ENCODE results near the gene AKR1B15.
"Not testable (repeated sequence)": the region's sequence is repeated elsewhere in the genome, so short reads cannot be mapped to it uniquely, and the experiment has no call there.

Gene AKR1B15

DNA sequence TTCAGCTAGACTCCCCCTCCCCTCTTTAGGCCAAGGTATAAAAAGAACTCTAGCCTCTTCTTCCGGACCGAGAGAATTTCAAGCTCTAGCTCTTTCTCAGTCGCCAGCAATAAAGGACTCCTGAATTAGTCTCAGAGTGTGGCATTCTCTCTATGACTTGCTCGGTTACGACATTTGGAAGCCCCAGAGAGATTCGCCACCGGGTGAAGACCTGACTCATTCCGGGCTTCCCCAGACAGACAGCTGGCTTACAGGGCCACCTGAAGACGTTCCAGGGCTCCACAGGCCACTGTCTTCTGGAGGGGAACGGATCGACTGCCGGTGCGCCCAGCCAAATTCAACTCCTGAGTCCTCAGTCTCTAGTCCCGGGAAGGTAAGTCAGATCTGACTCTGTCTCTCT is at the start of gene AKR1B15:
TSS of gene AKR1B15 (plus strand) at position 234 of the 400 bp plus-strand sequence. CDS start 15,510 bp downstream, outside the sequence.
- DNase-seq (ENCODE audit: low read depth, low spot score): no peak
- no peak within 1 kb of the TSS for H3K27ac ChIP-seq

DNA sequence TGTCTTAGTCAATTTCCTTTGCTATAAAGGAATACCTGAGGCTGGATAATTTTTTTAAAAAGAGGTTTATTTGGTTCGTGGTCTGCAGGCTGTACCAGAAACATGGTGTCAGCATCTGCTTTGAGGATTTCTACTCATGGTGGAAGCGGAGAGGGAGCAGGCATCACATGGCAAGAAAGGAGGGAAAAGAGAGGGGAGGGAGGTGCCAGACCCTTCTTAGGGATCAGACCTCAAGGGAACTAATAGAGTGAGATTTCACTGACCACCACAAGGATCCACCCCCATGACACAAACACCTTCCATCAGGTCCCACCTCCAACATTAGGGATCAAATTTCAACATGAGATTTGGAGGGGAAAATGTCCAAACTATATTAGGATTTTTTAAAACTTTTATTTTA is 48.5 kb upstream of the AKR1B15 start:
- no peak for DNase-seq (ENCODE audit: low read depth, low spot score)
- no peak overlapping the region for H3K27ac ChIP-seq

DNA sequence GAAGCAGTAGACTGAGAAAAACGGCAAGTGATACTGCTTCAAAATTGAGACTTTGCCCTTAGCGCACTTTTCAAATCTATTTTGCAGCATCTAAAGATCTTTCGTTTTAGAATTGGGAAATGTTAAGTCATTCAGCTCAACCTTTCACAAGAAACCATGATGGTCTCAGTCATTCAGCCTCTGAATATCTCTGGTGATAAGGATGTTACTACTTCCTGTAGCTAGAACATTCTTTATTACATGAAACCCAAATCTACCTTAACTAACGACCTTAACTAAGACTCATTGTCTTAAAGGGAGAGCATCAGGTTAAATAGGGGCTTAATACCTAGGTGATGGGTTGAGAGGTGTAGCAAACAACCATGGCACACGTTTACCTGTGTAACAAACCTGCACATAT is 47.9 kb upstream of the AKR1B15 start:
- H3K27ac ChIP-seq: no peak overlapping the region
- DNase-seq (ENCODE audit: low read depth, low spot score): no peak

DNA sequence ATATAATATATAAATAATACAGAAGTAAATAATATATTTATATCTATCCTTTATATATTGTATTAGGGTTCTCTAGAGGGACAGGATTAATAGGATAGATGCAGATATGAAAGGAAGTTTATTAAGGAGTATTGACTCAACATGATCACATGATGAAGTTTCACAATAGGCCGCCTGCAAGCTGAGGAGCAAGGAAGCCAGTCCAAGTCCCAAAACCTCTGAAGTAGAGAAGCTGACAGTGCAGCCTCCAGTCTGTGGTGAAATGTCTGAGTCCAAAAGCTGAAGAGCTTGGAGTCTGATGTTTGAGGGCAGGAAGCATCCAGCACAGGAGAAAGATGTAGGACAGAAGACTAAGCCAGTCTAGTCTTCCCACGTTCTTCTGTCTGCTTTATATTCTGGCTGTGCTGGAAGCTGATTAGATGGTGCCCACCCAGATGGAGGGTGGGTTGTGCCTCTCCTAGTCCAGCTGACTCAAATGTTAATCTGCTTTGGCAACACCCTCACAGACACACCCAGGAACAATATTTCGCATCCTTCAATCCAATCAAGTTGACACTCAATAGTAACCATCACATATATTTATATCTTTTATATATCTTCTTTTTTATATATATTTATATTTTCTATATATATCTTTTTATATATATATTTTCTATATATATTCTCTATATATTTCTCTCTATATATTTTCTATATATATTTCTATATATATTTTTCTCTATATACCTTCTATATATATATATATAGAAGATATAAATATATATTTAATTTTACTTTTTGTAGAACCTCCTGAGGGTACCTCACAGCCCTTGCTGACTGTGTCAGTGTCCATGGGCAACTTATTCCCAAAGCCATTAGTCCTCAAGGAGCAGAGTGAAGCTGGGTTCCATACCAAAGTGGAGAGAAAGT is 46.2 kb upstream of the AKR1B15 start:
- H3K27ac ChIP-seq: peak overlapping the region; percentile 37
- DNase-seq (ENCODE audit: low read depth, low spot score): no peak

DNA sequence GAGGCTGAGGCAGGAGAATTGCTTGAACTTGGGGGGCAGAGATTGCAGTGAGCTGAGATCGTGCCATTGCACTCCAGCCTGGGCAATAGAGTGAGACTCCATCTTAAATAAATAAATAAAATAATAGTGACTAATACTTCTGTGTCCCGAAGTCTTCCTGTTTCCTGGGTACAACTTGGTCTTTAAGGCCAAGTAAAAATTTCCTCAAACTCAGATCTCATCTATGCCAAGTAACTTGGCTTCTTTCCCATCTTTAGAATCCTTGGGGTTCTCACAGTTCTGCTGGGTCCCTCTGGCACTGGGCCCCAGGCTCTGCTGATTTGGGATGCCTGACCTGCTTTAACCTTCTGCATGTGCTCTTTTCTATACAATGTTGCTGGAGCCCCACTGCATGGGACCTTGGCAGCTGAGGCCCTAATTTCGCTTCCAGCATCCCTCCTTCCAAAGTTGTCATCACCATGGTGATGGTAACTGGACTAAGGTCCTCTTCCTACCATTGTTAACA is 44.2 kb upstream of the AKR1B15 start:
- H3K27ac ChIP-seq: peak overlapping the region; percentile 52
- DNase-seq (ENCODE audit: low read depth, low spot score): no peak

DNA sequence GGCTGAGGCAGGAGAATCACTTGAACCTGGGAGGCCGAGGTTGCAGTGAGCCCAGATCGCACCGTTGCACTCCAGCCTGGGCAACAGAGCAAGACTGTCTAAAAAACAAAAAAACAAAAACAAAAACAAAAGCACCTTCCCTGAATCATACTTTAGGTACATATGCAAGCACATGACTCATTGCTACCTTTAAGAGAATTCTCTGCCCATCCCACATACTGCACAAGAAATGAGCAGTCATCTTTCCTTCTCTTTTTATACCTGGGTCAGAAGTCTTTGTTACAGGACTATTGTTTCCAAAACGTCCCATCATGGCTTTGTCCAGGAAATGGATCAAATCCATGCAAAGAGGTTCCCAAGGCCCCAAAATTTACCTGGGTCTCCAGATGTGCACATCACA is 43.1 kb upstream of the AKR1B15 start:
- peak overlapping the region; percentile 52 for H3K27ac ChIP-seq
- DNase-seq (ENCODE audit: low read depth, low spot score): peak; percentile 46

DNA sequence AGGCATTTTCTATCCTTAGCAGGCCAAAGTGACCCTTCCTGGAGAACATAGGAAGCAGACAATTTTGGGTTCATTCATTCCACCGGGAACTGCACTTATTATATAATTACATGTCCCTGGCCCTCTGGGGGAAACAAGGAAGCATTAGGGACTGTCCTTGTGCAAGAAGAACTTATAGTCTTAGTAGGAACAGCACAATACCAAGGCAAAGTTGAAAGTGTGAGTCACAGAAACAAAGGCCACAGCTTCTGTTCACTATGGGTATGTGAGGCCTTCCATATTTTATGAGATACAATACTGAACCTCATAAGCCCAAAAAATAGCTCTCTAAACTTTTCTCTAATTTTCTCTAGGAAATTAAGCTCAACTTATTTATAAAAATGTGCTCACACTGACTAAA is 39.9 kb upstream of the AKR1B15 start:
- DNase-seq (ENCODE audit: low read depth, low spot score): no peak
- no peak overlapping the region for H3K27ac ChIP-seq

DNA sequence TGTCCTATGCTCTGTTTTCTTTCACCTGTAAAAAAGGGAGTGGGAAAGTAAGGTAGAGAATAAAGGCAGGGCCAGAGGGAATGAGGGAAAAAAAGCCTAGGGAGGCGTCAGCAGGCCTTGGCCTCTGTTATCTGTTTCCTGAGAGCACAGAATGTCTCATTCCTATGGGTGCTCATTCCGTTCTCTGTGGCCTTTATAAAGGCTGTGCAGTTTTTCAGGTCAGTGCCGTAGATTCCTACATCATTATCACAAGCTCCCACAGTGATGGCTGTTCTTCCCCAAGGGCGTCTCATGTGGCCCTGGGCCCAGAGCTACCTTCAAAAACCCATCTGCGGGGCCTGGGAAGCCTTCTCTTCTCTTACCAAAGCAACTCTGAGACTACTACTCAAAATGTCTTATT is 38.3 kb upstream of the AKR1B15 start:
- H3K27ac ChIP-seq: no peak overlapping the region
- no peak for DNase-seq (ENCODE audit: low read depth, low spot score)

DNA sequence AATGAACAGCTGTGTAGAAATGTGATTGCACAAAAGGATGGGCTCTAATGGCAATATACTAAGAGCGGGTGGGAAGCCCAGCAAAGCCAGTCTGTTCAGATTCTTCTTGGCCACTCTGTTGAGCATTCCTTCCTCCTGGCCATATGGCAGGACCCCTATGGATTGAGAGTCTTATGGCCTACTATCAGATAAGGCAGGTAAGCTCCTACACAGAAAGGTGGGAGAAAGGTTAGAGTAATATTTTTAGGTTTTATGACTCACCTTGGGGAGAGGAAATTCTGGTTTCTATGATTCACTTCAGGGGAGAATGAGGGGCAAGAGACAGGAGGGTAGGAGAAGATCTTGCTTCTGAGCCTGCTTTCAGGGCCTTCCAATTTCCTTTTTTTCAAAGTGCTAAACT is 36.6 kb upstream of the AKR1B15 start:
- no peak for DNase-seq (ENCODE audit: low read depth, low spot score)
- H3K27ac ChIP-seq: peak overlapping the region; percentile 37

DNA sequence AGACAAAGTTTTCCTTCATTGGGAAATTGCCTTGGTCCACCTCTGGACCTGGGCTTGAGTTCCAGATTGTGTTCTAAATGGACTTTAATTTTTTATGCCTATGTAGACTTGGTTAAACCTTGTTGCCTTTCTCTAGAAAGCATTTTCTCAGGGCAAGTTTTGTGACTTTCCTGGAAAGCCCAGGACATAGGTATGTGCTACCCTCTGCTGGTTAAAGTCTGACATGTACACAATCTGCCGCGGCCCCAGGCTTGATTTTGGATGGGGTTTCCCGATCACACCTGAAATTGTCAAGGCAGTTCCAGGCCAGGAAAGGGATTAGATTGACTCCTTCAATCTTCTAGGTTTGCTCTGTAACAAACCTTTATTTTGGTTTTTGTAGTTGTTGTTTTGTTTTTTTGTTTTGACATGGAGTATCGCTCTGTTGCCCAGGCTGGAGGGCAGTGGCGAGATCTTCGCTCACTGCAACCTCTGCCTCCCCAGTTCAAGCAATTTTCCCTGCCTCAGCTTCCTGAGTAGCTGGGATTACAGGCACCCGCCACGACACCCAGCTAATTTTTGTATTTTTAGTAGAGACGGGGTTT is 35.6 kb upstream of the AKR1B15 start:
- no peak for DNase-seq (ENCODE audit: low read depth, low spot score)
- H3K27ac ChIP-seq: peak overlapping the region; percentile 37

DNA sequence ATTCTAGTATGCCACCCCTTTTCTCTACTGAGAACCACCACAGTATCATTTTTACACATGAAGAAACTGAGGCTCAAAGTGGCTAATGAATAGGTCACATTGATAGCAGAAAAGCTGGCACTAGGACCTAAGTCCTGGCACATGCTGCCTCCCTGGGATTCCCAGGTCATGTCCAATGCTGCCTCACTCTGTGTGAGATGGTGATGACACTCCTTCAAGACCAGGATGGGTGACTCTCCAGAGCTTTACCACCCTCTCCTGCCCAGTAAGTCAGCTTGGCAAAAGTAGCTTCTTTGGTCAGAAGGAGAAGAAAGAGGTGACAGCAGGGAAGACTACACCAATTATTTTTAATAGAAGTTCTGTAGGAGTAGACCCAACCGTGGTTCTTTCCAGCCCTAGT is 34.8 kb upstream of the AKR1B15 start:
- no peak overlapping the region for H3K27ac ChIP-seq
- no peak for DNase-seq (ENCODE audit: low read depth, low spot score)

DNA sequence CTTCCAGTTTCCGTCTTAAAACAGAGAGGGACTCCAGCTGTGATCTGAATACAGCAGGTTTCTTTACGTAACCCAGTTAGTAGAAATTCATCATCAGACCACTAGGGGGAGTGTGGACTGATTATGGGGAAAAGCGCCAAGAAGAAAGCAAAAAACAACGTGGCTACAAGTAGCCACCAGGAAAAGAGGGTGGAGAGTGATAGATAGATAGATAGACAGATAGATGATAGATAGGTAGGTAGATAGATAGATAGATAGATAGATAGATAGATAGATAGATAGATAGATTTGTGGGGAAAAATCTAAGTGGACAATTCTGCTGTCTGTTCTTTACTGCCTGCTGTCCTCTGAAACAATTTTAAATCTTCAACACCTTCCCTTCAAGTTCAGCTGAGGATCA is 34.2 kb upstream of the AKR1B15 start:
- no peak for DNase-seq (ENCODE audit: low read depth, low spot score)
- H3K27ac ChIP-seq: no peak overlapping the region

DNA sequence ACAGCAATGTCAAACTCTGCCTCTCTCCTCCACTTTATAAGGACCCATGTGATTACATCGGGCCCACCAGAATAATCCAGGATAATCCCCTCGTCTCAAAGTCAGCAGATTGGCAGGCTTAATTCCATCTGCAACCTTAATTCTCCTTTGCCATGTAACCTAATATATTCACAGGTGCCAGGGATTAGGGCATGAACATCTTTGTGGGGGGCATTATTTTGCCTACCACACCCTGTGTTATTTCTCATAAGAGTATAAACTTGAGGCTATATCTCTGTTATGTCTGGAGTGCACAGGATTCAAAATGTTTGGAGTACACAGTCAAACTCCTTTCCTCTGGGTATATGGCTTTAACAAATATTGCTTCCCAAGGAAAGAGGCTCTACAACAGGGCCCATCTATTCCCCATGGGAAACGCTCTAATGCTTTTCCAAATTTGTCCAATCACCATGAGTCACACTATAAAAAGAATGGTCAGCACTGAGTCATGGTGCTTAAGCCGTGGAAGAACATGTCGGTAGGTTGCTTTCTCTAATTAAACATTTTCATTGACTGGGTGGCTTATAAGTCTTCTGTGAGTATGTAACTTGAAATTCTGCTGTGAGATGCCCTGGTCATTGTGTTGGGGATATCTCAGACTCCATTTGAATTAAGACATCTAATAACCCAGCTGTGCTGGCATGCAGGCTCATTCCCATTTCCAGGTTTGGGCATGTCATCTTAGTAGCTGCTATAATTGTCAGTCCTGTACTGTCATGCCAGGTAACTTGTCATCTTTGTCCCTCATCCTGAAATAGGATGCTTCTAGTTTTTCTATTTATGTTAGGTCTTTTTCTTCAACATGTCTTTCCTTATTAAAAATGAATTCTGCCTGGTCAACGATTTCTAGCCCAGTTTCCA is 33.1 kb upstream of the AKR1B15 start:
- DNase-seq (ENCODE audit: low read depth, low spot score): peak; percentile 69

DNA sequence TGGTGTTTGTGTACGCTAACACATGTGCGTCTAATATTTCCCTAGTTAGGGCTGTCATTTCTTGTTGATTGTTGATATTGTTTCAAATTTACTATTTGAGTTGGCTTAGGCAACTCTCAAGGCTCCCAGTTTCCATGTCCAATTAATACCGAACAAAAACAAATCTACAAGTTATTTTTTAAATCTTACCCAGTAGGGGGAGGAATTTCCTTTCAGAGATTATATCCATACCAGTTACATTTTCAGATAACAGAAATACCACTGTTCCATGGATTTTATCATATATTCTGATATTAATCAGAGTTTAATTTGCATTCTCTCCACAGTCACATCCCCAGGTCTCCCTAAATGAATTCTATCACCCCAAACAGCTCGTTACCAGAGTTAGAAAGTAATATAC is 28.8 kb upstream of the AKR1B15 start:
- DNase-seq (ENCODE audit: low read depth, low spot score): no peak
- H3K27ac ChIP-seq: no peak overlapping the region

More for the DNA sequence above, 33.1 kb upstream of the AKR1B15 start:
- peak overlapping the region; percentile 71 for H3K27ac ChIP-seq

DNA sequence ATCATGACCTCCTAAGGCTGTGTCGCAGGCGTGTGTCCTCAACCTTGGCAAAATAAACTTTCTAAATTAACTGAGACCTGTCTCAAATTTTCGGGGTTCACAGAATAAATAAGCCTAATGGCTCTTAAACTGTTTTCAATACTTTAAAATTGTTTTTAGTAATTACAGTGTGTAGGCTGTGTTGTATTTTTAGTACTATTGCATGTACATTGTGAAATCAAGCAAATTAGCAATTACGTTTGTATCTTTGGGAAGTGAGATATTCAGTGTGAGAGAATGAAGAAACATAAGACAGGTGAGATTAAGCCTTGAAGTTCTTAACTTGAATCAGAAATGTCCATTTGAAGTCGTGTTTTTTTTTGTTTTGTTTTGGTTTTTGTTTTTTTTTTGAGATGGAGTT is 26.3 kb upstream of the AKR1B15 start:
- H3K27ac ChIP-seq: no peak overlapping the region
- DNase-seq (ENCODE audit: low read depth, low spot score): no peak

DNA sequence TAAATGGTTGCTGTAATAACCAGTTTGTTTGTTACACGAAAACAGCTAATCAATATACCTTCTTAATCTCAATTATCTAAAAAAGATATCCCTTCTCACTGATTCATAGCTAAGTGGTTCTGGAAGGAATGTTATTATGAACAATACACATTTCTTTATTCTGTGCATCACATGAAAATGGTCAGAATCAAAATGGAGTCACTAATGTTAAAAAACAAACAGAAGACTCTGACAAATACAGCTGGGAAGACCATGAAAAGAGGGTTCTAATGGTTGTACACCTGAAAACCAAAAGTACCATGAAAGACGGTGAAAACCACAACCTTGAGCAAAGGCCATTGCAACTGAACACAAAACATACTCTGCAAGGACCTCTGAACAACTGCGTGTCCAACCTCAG is 23.5 kb upstream of the AKR1B15 start:
- DNase-seq (ENCODE audit: low read depth, low spot score); H3K27ac ChIP-seq: not testable (repeated sequence)

DNA sequence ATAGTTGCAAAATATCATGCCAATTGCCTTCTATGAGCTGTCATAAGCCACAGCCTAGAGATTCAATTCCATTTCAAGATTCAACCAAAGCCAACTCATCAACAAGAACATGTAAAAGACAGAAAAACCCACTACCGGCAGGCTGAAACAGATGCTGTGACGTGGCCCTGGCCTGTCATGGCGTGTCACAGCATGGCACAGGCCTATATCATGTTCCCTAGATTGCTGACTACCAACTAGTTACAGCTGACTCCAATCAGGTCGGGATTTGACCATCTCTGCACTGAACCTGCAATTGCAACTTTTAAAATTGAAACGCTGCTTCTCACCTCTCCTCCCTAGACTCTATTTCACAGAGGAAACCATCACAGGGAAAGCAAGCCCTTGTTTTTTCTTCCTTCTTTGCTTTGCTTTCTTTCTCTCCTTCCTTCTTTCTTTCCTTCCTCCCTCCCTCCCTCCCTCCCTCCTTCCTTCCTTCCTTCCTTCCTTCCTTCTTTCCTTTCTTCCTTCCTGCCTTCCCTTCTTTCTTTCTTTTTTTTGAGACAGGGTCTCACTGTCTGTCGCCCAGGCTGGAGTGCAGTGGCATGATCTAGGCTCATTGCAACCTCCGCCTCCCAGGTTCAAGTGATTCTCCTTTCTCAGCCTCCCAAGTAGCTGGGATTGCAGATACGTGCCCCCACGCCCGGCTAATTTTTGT is 22.2 kb upstream of the AKR1B15 start:
- peak; percentile 80 for DNase-seq (ENCODE audit: low read depth, low spot score)

DNA sequence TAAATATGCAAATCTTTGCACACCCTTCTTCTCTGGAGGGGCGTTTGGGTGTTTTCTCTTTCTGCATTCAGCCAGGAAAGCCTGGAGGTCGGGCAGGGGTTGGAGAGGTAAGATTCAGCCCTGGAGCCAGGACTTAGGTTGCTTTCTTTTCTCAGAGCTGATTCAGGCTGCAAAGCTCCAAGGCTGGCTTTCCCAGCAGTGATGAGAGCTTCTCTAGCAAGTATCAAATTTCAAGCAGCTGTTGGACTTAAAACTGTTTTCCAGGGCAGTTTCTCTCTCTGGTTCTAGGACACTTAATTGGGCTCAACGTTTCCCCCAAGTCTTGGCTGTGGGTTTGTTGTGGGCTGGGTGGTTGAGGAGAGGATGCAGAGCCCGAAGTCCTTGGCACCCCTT is 20.9 kb upstream of the AKR1B15 start:
- no peak for DNase-seq (ENCODE audit: low read depth, low spot score)
- H3K27ac ChIP-seq: peak overlapping the region; percentile 85

More for the DNA sequence above, 22.2 kb upstream of the AKR1B15 start:
- peak overlapping the region; percentile 85 for H3K27ac ChIP-seq

DNA sequence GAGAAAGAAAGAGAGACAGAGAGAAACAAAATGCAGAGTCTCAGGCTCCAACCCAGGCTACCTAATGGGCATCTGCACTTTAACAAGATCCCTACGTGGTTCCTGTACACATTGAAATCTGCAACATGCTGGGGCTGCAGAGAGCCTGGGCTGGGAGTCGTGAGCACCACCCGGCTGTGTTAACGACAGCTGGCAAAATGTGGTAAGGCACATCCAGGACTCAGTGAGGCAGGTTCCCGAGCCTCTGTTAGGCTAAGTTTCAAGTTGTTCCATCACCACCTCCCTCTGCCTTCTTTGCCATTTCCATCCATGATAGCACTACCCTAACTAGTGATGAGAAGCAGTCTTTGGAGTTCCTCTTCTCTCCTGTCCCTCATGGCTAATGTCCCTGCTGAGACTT is 20.2 kb upstream of the AKR1B15 start:
- DNase-seq (ENCODE audit: low read depth, low spot score): no peak
- H3K27ac ChIP-seq: no peak overlapping the region

DNA sequence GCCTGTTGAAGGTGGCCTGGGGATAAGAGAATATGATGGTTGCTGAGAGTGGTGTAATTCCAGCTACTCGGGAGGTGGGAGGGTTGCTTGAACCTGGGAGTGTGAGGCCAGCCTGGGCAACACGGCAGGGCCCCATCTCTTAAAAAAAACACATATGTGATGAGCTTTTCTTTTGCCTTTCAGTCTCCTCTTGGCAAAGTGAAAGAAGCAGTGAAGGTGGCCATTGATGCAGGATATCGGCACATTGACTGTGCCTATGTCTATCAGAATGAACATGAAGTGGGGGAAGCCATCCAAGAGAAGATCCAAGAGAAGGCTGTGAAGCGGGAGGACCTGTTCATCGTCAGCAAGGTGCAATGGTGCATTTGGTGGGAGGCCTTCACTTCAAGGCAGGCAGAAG is 18.4 kb upstream of the AKR1B15 start:
- H3K27ac ChIP-seq: no peak overlapping the region
- no peak for DNase-seq (ENCODE audit: low read depth, low spot score)
